Measurements from ENCODE around the gene DNAL4.

DNA sequence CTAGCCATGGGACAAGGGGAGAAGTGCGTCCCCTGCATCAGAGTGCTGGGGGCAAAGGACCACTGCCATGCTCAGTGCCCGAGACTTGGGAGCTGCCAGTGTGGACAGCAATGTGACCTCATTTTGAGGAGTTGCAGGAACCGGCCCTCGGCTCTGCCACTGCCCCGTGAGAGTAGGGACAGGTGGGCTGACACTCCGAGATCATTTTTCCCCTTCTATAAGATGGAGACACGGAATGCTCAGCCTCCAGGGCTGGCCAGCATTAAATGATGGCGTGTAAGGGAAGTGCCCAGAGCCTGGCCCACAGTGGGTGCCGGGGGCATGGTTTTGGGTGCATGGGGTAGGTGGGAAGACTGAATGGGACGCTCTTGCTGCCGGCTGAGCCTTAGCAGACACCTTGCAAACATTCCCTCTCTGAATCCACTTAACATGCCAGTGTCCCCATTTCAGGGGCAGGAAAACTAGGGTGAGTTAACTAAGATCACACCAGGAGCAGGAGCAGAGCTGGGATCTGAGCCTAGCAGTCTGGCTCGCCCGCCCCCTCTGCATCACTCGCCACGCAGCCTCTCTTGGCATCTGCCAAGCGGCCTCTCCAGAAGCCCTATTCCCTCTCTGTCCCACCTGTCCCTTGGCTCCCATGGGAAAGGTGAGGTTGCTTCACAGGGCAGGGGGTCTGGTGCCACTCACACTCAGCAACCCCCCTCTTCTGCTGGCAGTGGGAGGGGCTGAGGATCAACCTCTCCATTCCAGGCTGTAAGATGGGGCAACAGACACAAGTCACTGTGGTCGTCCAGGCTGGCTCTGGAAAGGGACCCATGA is 36.3 kb upstream of the DNAL4 start:
- TF ChIP-seq, protein P1, sequence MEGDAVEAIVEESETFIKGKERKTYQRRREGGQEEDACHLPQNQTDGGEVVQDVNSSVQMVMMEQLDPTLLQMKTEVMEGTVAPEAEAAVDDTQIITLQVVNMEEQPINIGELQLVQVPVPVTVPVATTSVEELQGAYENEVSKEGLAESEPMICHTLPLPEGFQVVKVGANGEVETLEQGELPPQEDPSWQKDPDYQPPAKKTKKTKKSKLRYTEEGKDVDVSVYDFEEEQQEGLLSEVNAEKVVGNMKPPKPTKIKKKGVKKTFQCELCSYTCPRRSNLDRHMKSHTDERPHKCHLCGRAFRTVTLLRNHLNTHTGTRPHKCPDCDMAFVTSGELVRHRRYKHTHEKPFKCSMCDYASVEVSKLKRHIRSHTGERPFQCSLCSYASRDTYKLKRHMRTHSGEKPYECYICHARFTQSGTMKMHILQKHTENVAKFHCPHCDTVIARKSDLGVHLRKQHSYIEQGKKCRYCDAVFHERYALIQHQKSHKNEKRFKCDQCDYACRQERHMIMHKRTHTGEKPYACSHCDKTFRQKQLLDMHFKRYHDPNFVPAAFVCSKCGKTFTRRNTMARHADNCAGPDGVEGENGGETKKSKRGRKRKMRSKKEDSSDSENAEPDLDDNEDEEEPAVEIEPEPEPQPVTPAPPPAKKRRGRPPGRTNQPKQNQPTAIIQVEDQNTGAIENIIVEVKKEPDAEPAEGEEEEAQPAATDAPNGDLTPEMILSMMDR (IDR thresholded peaks at IDR 0.05): no peak
- no peak for TF ChIP-seq EP300 (IDR thresholded peaks at IDR 0.05)
- TF ChIP-seq POLR2A (IDR thresholded peaks at IDR 0.05): no peak
